GM18508 (cell line): ENCODE results near the gene SMYD4.
"Not testable (repeated sequence)": the region's sequence is repeated elsewhere in the genome, so short reads cannot be mapped to it uniquely, and the experiment has no call there.

ENCODE experiments used
- ATAC-seq: cut with Tn5 transposase; IDR thresholded peaks from one replicate; pipeline ENCODE4 v1.9.1; 2021; ENCODE audit warnings: moderate number of reproducible peaks; ENCODE audit not compliant: insufficient read depth, unreplicated experiment

The SMYD4 gene

DNA sequence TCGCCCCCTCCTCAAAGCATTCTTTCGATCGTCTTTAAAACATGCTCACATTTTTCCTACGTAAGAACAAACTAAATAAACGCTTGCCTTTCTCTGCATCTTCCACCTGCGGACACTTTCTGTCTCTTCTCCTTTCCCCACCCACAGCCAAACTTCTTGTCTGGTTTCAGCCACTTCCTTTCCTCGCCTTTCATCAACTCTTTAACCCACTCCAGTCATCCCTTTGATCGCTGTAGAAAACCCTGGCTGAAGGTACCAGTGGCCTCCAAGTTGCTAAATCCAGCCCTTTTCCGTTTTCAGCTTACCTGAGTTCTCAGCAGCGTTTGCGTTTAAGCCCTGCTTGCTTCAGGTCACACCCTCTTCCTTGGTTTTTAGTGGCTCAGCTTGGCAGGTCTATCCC is 586 bp upstream of the SMYD4 start:
- ATAC-seq = no peak

DNA sequence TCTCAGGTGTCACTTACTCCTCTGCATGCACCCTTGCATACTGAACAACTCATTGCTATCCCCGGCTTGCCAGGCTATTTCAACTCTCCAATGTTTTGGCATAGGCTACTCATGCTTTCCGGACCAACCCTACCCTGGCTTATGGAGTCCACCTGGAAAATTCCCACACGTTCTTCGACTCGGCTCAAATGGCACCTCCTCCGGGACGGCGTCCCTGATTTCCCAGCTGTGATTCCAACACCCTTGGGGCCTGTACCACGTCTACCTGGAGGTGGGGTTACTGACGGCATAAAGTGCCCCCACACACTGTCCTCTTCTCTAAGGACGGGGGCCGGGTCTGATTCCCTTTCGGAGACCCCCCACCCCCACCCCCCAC is 498 bp downstream of the SMYD4 start:
- ATAC-seq = no peak

DNA sequence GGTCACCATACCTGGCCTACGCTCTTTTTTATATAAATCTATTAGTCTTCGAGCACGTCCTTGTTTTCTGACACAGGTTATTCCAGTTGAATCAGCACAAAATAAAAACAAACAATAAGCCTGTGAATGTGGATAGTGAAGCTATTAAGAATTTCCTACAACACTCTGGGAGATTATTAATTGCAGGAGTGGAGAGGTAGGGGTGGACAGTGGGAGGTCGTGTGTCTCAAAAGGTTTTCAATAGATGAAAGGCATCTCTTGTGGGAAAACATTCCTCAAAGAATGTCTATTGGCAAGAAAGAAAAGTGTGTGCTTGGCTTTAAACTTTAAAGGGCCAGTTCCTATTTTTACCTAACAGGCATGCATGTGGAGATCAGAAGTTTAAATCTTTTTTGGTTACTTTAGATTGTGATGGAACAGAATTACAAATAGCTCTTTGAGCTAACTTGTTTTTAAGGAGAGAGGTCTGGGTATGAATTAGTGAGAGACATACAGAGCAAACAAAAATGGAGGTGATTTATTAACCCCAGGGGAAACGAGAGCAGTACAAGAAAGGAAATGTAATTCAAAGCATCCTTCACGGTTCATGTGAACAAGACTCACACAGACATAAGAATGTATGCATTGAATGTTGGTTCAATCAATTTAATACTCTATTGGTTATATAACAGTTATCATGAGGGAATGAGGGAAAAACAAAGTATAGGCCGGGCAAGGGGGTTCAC is 9.0 kb downstream of the SMYD4 start:
- no peak for ATAC-seq

DNA sequence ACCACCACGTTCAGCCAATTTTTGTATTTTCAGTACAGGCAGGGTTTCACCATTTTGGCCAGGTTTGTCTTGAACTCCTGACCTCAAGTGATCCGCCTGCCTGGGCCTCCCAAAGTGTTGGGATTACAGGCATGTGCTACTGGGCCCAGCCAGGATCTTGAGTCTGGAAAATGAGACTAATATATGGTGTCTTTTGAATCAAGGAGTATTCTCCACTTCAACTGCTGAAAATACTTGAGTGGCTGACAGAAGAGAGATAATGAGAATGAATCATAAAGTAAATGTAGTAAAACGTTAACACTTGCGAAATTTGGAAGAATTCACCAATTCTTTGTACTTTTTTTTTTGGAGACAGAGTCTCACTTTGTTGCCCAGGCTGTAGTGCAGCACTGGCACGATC is 16.6 kb downstream of the SMYD4 start:
- no peak for ATAC-seq

DNA sequence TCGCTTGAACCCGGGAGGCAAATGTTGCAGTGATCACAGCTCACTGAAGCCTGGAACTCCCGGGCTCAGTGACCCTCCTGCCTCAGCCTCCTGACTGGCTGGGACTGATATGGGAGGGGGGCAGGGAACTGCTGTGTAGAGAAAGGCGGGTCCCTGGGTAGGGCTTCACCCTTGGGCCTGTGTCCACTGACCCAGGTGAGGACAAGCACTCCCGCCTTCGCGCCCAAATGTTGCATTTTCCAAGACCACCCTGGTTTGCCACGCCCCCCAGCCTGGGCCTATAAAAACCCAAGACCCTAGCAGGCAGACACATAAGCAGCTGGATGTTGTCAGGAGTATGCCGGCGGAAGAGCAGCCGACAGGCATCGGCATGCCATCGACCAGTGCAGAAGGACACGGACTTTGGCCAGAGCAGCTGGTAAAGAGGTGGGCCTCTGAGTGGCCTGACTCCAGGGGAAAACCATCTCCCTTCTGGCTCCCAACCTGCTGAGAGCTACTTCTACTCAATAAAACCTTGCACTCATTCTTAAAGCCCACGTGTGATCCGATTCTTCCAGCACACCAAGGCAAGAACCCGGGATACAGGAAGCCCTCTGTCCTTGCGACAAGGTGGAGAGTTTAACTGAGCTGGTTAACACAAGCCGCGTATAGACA is 19.1 kb downstream of the SMYD4 start:
- no peak for ATAC-seq

DNA sequence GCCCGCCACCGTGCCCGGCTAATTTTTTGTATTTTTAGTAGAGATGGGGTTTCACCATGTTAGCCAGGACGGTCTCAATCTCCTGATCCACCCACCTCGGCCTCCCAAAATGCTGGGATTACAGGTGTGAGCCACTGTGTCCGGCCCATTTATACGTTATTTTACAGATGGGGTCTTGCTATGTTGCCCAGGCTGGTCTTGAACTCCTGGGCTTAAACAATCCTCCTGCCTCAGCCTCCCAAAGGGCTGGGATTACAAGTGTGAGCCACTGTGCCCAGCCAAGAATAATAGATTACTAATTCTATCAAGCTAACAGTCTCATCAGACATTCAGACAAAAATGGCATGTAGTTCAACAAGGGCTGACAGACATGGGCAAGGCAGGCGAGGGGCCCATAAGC is 19.9 kb downstream of the SMYD4 start:
- ATAC-seq = not testable (repeated sequence)

DNA sequence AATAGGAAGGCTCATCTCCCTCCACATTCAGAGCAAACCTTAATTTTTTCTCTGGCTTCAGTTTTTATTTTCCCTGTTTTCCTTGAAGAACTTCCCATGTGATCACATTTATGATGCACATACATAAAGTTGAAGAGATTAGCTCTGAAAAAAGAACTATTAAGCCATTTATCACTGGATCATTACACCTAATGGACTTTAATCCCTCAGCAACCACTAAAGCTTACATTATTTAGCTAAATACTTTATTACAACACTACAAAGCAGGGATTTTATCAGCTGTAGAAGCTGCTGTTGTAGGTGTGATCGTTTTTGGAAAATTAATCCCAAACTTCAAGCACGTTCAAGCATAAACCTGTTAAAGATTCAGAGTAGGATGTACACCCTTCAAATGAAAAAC is 21.1 kb downstream of the SMYD4 start:
- no peak for ATAC-seq

DNA sequence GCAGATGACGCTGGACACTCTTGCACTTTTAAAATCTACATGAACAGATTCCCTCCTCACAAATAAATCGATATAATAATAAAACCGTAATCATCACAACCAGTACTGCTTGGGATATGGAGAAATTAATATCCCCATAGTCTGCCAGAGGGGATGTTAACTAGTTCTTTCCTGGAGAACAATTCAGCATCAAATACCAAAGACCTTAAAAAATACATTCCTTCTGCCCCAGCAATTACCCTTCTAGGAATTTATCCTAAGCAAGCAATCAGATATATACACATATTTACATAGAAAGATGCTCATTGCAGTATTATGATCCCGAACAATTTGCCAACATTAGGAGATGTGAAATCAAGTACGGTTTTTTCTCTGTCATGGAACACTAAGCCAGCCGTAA is 21.8 kb downstream of the SMYD4 start:
- ATAC-seq = no peak

DNA sequence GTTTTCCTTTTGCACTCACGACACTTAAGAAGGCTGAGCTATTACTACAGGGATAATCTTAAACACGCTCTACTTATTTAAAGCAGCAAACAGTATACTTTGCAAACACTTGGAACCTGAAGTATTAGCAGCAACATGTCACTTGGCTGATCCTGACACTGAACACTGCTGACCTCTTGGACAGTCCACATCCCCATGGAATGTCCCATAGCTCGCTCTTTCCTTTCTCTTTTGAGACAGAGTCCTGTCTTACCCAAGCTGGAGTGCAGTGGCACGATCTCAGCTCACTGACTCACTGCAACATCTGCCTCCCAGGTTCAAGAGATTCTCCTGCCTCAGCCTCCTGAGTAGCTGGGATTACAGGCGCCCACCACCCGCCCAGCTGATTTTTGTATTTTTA is 26.4 kb downstream of the SMYD4 start:
- ATAC-seq = no peak

DNA sequence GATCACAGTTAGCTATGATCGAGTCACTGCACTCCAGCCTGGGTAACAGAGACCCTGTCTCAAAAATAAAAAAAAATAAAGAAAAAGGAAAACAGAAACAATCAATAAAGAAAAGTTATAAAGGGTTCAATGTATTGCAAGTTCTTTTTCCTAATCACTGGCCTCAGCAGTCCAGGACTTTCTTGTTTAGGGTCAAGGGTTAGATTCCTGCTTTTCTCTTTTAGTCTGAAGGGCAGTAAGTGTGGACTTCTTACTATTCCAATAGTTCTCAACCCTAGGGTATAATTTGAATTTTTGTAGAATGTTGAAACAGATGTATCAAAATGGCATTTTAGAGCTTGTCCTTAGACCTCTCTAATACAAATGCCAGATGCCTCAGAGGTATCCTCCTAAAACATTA is 27.3 kb downstream of the SMYD4 start:
- ATAC-seq = no peak

DNA sequence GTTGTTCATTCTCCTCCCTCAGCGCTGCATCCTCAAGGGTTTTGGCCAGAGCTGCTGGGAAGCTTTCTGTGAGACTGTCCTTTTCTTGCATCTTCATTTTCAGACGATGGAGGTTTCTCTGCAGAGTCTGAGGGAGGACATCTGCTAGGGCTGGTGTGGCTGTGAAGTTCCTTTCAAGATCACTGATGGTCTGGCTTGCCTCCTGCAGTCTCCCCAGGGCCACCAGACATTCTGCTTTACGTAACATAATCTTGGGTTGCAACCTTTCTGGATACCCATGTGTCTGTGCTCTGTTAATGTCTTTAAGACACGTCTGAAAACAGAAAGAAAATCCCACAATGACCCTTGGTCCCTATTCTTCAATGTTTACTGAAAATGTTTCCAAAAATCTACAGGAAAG is 29.0 kb downstream of the SMYD4 start:
- no peak for ATAC-seq

DNA sequence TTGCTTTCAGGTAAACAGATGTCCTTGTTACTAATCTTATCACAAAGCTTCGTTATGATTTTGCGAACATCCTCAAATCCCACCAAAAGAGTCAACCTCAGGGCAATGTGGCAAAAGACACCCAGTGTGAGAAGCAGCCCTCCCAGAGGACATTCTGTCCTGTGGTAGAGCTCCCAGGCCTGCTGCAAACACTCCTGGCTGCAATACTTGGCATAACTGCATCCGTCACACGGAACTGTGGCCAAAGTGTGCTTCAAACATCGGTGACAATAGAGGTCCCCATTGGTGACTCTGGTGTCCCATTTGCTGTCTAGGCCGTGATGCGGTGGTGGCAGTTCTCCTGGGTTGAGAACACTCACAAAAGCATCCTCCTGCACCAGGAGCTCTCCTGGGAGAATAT is 29.5 kb downstream of the SMYD4 start:
- ATAC-seq = no peak

DNA sequence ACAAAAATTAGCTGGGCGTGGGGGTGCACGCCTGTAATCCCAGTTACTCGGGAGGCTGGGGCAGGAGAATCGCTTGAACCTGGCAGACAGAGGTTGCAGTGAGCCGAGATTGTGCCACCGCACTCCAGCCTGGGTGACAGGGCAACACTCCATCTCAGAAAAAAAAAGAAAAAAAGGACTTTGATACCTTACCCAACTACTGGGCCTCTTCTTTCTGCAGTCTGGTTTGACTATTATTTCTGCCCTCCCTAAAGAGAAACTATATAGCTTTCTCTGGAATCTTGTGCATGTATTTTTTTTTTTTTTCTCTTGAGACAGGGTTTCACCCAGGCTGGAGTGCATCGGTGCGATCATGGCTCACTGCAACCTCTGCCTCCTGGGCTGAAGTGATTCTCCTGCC is 31.9 kb downstream of the SMYD4 start:
- not testable (repeated sequence) for ATAC-seq

DNA sequence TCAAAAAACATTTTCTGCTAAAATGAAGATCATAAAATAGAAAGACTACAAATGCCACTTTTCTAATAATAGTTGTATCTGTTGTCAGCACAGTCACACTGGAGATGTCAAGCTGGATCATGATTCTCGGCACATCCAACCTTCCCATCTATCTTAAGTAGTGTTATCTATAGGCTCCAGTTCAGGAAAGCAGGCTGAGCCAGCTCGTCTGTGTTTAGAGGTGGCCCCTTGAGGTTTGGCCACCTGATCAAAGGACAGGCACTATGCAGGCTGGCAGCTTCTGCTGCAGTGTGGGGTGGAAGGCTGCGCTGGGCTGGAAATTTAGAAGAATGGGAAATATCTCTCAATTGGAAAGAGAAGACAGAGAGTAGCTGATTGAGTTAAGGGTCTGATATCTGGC is 32.4 kb downstream of the SMYD4 start:
- ATAC-seq = no peak

DNA sequence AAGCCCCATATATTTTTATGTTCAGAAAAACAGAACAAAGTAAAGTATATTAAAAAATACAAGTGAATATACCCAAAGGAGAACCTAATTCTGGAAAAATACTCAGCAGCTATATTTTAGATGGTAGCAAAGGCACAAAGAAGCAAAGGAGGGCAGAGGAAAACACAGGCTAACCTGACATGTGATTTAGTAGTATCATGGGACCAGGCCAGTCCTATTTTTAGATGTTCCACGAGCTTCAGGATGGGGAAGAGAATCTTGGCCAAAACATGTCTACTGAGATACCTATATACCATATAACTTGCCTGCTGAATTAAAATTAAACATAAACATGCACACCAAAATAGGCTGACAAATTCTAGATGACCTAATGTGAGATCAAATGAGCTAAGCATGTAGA is 32.9 kb downstream of the SMYD4 start:
- no peak for ATAC-seq

DNA sequence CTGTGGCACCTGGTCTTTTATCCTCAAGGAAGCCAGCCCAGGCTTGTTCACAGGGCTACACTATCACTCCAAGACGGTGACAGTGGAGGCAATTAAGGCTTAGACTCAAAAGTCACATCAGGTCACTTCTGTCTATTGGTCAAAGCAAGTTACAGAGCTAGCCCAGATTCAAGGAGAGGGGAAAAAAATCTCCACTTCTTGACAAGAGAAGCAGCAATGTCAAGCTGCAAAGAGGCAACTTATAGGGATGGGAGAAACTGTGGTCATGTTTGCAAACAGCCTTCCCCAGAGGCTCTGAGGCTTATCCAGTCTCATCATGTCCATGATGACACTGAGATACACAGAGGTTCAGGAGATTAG is 36.3 kb downstream of the SMYD4 start:
- ATAC-seq = no peak

DNA sequence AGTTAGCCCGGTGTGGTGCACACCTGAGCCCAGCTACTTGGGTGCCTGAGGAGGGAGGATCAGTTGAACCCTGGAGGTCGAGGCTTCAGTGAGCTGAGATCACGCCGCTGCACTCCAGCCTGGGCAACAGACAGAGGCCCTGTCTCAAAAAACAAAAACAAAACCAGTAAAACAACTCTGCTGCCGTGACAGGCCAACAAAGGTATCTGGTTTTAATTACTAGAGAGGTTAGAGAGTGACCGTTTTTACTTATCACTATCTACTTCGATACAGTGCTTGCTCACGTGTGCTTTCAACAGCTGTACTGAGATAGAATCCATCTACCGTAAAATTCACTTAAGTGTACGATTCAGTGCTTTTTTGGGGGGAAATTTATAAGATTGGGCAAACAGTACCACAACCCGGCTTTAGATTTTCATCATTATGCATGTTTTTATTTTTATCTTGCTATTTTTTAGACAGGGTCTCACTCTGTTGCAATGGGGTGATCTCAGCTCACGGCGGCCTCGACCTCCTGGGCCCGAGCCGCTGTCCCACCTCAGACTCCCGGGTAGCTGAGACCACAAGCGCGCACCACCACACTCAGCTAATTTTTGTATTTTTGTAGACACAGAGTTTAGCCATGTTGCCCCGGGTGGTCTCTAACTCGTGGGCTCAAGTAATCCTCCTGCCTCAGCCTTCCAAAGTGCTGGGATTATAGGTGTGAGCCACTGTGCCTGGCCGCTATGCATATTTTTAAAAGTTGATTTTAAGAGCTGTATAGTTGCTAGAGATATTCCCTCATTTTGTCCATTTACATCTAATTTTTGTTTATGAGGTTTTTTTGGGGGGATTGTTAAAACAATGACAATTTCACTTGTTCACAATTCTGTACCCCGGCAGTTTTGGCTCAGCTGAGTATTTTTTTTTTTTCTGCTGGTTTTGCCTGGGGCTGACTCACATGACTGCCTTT is 36.9 kb downstream of the SMYD4 start:
- no peak for ATAC-seq

DNA sequence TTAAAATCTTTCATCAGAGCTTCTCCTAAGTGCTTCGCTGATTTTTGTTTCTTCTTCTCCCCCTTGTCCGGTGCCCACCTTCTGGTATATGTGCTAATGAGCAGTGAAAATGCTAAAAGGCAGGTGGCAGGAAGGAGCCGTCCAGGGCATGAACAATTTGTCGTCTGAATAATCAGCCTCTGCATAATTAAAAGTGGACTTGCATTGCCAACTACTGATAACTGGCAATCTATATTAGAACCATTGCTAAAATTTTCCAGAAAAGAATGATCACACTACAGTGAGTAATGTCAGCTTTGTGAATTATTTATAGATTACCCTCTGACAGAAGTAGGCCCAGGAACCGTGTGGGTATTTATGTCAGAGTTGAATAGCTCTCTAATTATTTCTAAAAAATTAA is 39.8 kb downstream of the SMYD4 start:
- ATAC-seq = no peak

DNA sequence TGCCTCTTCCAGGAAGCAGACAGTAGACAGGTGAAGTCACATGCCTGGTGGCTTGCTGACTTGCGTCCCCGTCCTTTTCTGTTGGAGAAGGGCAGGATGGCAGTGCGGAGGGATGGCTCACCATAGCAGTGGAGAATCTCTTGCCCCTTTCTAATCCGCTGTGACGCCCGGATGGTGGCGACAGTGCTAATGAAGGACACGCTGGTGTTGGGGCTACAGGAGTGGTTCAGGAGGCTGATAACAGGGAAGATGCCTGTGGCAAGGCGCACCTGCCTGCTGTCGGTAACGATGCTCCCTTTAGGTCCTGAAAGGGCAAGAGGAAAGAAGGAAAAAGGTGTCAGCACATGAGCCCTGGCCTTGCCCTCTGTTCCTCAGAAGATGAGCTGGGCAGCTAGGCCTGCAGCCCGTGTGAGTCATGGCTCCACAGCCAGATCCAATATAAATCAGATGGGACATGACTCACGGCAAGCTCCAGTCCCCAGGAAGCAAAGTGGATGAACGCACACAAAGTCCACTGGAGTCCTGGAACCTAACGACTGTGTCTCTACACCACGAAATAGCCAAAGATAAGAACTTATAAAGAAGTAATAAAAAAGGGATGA is 42.3 kb downstream of the SMYD4 start:
- no peak for ATAC-seq

DNA sequence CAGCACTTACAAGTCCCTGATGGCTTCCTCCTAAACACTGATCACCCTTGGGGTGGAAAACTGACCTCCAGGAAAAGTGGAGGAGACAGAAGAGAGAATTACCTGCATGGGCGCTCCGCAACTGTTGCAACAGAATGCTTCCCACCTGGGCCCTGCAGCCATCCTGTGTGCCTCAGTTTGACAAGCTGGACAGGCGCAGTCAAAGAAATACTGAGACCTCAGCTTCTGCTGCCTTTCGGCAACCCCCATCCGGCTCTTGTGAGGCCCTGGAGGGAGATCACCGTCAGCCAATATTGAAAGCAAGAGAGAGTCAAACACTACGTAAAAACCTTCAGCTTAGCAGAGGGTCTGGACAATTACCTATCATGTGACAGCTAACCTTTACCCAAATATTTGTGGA is 43.0 kb downstream of the SMYD4 start:
- ATAC-seq = no peak

DNA sequence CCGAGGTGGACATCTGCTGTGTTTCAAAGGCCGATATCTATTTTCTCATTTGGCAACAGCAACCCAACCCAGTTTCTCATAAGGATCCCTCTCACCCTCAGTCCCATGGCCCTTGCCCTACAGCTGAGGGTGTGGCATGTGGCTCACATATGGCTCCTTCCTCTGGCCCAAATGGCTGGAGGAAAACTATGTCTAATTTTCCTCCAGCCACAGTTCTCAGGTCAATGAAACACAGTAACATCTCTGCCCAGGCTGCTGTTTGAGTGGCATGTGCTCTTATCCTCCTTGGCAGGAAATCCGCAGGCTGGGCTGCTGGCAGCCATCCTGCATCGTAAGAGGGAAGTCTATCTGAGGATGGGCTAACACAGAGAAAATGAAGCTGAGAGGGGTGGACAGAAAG is 43.8 kb downstream of the SMYD4 start:
- ATAC-seq = no peak
